Activated T-cell treated with anti-CD3 and anti-CD28 coated beads, Interleukin-2, amount 50 U/mL, for 48 hours (primary cell): Measurements from ENCODE around the gene FBXL12.
"Not testable (repeated sequence)": the region's sequence is repeated elsewhere in the genome, so short reads cannot be mapped to it uniquely, and the experiment has no call there.

ENCODE experiments used
- DNase-seq, 2 experiments: peaks; one replicate each; pipeline ENCODE4 v3.0.0-alpha.2; 2020

Gene FBXL12, protein sequence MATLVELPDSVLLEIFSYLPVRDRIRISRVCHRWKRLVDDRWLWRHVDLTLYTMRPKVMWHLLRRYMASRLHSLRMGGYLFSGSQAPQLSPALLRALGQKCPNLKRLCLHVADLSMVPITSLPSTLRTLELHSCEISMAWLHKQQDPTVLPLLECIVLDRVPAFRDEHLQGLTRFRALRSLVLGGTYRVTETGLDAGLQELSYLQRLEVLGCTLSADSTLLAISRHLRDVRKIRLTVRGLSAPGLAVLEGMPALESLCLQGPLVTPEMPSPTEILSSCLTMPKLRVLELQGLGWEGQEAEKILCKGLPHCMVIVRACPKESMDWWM

DNA sequence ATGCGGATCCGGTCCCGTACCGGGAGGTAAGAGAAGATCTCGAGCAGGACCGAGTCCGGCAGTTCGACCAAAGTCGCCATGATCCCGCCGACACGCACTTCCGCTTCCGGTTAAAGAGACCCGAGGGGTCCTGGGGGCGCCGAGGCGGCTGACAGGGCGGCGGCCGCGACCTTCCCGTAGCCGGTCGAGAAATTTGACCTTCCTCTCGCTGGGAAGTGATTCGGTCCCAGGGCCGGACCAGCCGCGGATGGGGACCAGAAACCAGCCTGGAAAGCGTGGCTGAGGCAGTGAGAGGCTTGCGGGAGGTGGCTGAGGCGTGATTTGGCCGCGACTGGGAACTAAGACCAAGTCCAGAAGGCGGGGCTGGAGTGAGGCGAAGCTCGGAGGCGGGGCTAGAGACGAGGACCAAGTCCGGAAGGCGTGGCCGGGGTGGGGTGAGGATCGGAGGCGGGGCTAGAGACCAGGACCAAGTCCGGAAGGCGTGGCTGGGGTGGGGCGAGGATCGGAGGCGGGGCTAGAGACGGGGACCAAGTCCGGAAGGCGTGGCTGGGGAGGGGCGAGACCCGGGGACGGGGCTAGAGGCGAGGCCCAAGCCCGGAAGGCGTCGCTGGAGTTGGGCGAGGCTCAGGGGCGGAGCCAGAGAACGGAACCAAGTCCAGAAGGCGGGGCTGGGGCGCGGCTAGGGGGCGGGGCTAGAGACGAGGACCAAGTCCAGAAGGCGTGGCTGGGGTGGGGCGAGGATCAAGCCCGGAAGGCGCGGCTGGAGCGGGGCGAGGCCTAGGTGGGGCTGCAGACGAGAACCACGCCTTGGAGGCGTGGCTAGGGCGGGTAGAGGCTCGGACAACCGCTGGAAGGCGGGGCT is at the start of gene FBXL12:
TSS of gene FBXL12 (minus strand) at position 346 of the 862 bp plus-strand sequence. CDS start at position 80, 266 bp downstream.
- DNase-seq = peak; percentile 100

DNA sequence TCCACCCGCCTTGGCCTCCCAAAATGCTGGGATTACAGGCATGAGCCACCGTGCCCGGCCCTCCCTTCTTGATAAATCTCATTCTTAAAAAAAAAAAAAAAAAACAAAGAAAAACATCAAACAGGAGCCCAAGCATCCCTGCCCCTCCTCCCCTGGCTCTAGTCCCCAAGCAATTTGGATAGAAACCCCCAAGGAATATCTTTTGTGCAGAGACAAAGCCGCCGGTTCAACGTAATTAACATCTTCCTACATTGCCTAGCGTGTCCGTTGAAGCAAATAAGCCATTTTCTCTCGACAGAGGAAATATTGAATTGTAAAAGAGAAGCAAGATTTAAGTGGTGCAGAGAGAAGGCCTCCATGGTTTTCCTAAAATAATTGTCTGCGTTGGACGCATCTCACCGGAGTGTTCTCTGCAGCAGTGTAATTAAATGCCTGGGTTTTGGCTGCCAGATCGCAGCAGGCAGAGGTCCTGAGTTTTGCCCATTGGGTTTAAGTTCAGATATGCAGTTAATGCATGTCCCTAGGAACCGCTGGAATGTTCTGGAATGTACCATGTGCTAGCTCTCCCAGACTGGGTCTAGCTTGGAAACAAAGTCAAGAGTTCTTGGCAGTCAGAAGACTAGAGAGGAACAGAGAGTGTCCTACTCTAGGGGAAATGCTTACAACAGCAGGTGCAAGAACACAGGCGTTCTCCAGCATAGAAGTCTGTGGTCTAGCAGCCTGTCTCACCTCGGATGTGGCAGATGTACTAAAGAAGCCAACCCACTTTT is 47.0 kb upstream of the FBXL12 start:
- no peak for DNase-seq

DNA sequence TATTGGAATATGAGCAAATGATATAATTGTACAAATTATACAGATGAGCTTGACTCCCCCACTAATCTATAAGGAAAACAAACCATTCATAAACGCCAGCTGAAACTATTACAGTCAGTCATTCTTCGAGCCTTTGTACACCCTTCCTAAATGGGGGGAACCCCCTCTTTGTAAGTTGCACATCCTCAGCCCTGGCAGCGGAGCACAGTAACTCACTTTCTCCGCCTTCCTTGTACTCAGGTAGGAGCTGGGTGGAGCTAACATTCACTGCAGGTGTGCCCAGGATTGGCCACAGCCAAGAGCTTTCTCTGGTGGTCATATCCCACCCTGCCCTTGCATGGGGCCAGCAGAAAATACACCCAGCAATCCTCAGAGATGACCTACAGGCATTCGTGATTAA is 44.9 kb upstream of the FBXL12 start:
- DNase-seq = peak in 1 of 2 experiments; percentile 37

DNA sequence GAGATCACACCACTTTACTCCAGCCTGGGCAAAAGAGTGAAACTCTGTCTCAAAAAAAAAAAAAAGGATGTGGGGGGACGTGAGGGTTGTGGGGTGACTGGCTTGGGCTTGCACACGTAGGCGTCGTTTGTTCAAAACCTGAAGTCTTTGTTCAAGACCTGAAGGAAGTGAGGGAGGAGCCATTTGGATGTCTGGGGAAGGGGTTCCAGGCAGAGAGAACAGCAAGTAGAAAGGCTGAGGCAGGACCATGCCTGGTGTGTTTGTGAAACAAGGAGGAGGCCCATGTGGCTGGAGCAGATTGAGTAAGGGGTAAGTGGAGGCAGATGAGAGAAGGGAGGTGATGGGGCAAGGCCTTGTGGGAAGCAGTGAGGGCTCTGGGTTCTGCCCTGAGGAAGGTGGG is 44.1 kb upstream of the FBXL12 start:
- DNase-seq = peak; percentile 35 to 40

DNA sequence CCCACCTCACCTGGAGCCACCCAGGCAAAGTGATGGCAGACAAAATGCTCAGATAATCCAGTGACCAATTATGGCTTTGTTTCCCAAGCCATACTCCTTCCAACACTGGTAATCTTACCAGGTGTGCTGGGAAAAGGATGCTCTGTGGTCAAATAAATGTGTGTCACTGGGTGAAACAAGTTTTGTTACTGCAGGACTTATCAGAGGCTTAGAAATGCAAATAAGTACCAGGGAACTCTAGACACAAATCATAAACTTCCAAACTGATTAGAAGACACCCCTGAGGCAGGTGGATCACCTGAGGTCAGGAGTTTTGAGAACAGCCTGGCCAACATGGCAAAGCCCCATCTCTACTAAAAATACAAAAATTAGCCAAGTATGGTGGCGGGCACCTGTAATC is 42.6 kb upstream of the FBXL12 start:
- no peak for DNase-seq

DNA sequence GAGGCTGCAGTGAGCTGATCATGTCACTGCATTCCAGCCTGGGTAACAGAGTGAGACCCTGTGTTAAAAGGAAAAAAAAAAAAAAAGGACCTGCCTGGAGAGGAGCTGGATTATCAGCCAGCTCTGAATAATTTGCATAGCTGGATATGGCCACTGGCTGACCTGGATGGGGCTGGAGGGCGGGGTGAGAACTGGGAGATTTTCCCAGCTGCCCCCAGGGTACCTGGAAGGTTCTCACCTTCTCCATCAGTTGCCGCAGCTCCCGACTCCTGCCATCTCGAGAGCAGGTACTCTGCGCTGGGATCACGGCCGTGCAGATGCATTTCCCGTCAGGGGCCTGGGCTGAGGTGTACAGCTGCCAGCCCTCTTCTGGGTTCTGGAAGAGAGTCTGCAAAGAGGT is 41.5 kb upstream of the FBXL12 start:
- DNase-seq = no peak

DNA sequence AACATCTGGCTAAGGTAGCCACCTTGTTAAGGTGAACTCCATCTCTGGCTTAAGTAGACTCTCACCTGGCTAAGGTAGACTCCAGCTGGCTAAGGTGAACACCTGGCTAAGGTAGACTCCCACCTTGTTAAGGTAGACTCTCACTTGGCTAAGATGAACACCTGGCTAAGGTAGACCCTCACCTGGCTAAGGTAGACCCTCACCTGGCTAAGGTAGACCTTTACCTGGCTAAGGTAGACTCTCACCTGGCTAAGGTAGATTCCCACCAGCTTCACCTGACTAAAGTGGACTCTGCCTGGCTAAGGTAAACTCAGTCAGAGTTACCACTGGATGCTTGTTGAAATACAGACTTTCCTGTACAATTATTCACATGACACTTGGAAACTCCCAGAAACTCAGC is 39.9 kb upstream of the FBXL12 start:
- DNase-seq = no peak

DNA sequence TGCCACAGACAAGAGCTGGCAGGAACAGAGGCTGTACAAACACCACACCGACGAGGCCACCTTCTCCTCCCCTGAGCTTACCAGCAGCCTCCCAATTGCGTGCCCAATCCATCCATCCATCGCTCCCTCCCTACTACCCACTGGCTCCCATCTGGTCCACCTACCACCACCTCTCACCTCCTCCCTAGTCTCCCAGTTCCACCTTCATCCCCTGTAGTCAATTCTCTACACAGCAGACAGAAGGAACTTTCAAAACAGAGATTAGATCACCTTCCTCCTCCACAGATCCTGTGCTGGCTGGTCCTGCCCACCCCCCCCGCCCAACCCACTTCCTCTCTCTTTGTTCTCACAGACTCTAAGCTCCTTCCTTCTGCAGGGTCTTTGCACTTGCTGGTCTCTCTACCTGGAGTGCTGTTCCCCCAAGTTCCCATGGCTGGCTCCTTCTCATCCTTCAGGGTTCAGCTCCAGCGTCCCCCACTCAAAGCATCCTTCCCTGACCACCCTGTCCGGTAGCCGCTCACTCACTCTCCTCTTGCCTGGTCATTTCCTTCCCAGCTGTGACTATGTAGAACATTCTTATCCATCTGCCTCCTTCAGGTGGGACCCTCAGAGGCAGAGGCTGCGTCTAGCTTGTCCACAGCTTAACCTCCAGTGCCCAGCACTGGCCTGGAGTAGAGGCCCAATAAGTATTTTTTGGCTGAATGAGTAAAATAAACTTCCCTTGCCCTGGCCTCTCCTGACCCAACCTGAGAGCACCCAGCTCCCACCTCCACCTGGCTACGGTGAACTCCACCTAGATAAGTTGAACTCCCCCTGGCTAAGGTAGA is 39.3 kb upstream of the FBXL12 start:
- DNase-seq = peak; percentile 39 to 51

DNA sequence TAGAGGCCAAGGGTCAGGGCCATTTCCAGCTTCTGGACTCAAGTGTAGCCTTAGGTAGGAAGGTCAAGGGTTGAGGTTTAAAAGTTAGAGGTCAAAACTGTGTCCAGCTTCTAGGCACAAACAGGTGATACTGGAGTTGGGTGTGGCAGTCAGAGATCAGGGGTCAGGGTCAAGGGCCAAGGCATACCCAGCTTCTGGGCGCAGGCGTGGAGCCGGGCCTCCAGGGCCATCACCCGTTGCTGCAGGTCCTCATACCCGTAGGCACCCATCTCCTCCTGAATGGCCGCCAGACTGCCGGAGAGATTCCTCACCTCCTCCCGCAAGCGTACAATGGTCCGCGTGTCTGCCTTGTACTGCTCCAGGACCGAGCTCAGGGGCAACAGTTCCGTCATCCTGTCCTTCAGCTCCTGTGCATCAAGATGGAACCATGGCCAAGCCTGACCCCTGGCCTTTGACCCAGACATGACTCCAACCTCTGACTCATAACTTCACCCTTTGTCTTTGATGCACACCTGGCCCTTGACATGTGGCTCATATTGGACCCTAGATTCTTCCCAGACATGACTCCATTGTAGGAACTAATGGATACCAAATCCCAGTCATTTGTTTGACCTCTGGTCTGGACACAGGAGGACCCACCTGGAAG is 38.3 kb upstream of the FBXL12 start:
- no peak for DNase-seq

DNA sequence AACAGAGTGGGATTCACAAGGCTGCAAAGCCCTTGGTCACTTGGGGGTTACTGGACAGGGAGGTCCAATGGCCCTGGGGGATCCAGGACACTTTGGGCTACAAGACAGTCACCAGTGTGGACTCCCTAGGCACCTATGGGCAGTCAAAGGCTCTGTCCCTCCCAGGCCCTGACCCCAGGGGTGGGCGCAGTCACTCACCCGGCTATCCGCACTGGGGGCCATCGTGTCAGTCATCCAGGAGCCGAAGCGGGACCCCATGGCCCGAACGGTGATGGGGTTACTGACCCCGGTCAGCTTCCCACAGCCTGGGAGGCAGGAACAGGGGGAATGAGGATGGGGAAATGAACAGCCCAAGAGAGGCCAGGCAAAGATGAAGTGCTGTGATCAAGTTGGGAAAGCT is 37.7 kb upstream of the FBXL12 start:
- DNase-seq = no peak

DNA sequence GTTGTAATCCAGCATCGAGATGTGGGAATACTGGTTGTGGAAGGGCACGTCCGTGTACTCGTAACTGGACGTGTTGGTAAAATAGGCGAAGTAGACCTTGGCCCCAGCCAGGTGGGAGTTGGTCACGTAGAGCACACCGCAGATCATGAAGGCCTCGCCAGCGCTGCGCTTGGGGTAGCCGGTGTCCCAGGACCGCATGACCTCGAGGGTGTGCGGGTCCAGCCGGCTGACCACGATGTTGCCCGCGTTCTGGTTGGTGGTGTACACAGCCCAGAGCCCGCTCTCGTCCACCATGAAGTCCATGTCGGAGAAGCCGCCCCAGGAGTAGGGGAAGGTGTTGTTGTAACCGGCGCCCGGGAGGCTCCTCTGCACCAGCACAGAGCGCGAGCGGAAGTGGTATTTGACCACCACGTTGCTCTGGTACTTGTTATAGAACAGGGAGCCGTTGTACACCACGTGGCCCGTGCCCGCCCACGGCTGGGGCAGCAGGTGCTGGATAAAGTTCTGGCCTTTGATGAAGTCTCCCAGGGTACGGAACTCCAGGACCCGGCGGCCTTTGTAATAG is 35.5 kb upstream of the FBXL12 start:
- DNase-seq = no peak

DNA sequence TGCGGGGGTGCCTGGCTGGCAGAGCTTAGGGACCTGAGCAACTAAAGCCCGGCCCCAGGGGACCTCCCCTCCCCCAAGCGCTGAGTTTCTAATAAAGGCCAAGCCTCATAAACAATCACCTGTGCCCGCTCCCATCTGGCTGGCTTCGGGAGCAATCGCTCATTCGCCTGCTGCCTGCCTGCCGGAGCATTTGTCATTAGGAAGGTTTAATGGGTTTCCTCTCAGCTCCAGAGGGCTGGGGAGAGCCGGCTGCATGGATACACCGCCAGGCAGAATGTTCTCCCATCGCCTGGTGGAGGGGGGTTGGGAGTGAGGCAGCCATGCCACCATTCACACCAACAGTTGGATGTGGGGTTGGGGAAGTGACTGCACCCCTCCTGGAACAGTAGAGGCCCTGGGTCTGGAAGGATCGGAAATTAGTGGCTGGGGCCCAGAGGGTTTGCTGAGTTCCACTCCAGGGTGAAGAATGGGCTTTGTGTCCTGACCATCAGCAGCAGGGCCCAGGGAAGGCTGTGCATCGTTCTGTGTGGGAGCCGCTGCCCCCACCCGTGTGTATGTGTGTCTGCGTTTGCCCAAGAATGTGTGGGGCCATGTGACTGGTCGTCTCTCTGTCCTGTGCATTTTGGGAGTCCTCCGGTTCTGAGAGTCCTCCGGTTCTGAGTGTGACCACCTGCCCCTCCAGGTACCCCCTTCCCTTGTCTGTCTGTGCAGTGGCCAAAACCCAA is 31.5 kb upstream of the FBXL12 start:
- DNase-seq = no peak

DNA sequence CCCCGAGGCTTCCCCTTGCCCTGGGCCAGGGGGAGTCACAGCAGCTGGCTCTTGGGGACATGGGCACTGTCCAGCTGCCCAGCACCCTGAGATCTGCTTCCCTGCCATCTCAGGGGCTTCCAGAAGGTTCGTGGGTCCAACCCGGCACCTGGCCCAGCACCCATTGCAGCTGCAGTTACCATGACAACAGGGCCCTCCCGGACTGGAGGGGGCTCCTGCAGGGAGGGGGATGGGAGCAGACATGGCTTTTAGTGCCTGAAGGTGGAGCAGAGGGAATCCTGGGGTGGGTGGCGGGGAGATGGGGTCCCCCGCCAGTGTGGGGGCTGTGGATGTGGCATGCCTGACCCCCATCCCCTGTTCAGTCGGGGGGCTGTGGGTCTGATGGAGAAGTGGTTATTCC is 30.9 kb upstream of the FBXL12 start:
- no peak for DNase-seq

DNA sequence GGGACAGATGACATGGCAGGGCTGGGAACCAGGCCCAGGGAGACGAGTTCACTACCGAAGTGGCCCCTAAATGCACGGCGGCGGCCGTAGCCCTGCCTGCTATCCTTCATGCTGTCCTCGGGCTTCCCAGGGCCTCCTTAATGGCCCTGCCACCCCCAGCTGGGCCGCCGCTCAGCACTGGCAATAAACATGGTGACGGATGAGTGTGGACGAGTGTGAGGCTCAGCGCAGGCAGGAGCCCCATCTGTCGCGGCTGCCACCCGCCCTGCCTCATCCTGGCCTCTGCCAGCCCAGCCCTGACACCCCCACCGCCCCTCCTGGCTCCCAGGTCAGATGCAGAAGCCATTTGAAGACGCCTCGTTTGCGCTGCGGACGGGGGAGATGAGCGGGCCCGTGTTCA is 29.9 kb upstream of the FBXL12 start:
- no peak for DNase-seq

DNA sequence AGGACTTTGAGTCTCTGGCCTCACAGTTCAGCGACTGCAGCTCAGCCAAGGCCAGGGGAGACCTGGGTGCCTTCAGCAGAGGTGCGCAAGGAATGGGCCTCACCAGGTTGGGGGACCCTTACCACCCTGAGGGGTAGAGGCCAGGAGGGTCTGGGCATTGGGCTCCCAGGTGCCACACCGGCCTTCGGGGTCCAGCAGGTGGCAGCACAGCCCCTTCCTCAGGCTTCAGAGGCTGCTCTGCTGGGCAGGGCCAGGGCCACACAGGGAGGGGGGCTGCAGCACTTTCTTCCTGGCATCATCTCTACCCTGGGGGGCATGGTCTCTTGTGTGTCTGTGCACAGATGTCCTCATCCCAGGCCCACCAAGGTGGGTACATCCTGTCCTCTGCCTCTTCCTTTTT is 29.2 kb upstream of the FBXL12 start:
- DNase-seq = peak; percentile 48 to 52

DNA sequence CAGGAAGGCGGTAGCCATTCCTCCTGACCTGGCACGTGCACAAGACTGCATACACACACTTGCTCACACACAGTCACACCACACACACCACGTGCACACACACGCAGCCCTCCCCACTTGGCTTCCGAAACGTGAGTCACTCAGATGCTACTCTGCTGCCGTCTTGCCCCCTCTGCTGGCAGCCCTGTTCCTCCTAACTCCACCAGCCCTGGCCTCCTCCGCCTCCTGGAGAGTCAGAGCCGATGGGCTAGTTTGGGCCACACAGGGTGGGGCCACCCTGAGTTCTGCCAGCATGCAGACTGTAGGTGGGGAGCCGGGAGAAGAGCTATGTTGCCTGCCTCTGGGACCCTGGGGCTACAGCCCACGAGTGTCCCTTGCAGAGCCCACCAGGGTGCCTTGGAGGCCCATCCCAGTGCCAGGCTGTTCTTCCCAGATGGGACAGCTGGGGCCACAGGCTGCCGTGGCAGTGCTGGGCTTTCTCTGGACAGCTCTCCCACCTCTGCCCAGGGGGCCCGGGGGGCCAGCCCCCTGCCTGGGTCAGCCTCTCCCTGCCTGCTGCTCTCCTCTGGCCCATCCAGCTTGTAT is 28.3 kb upstream of the FBXL12 start:
- peak; percentile 71 to 78 for DNase-seq

DNA sequence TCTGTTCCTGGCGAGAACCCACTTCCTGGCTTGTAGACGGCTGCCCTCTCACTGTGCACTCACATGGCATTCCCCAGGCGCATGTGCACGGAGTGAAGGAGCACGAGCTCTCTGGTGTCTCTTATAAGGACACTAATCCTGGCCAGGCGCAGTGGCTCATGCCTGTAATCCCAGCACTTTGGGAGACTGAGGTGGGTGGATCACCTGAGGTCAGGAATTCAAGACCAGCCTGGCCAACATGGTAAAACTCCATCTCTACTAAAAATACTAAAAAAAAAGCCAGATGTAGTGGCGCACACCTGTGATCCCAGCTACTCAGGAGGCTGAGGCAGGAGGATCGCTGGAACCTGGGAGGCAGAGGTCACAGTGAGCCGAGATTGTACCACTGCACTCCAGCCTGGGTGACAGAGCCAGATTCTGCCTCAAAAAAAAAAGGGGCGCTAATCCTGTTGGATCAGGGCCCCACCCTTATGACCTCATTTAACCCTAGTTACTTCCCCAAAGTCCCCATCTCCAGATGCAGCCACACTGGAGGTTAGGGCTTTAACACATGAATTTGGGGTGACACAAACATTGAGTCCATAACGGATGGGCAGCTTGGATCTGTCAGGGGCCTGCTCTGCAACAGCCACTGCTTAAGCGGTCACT is 24.9 kb upstream of the FBXL12 start:
- not testable (repeated sequence) for DNase-seq

DNA sequence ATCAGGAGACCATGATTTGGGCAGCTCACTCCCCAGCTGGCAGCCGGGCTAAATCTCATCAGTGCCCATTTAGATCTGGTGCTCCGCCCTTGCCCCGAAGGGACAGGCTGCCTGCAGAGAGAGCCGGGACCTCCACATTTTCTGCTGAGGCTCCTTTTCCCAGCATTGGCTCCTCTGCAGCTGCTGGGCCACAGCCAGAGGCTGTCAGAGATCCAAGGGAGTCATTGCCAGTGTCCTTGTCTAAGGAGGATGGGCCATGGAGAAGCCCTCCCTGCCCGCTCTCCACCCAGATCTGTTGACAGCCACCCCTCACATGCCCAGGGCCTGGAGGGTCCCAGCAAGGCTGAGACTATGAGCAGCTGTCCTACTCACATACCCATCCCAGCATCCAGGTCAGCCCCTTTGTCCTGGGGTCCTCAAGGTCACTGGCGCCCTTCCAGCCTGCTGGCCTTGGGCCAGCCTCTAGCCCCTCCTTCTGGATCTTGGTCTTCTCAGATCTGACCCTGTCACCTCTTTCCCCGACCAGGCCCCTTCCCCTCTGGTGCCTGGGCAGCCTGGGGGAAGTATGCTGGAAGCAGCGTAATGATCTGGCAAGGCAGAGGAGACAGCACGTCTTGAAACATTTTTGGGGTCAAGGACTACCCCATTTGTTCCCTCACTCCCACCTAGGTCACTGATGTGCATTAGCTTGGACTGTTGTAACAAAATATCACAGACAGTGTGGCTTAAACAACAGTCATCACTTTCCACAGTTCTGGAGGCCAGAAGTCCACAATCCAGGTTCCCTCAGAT is 24.2 kb upstream of the FBXL12 start:
- no peak for DNase-seq

DNA sequence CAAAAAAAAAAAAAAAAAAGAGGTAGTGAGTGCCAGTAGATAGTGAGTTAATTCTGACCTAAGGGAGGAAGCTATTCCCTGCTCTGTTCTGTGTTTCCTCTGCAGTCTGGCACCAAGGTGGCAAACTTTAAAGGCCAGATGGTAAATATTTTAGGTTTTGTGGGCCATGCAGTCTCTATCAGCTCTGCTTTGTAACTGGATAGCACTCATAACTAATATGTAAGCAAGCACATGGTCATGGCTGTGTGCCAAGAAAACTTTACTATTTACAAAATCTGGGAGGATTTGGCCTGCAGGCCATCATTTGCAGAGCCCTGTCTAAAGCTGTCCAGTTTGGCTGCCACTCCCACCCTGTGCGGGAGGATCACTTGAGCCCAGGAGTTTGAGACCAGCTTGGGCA is 20.5 kb upstream of the FBXL12 start:
- DNase-seq = no peak
